Right atrium auricular region (tissue), 2 donors: ENCODE data around the gene PPP1R17. TPM values are rescaled to one million over a fixed set of nuclear protein-coding genes. Genes with fewer than 3 reads are reported as not detected.

Experiments used
- DNase-seq: peaks from one replicate; pipeline ENCODE4 v3.0.0-alpha.2; 2019; ENCODE audit warnings: low spot score
- H3K27ac ChIP-seq, 2 donors: fragments of 200-600 bp; sonication (generic); 1 replicate in 1 of 2; 2 replicates in 1 of 2; pipeline ENCODE4 v1.5.1; 2016 to 2019
- H3K27me3 ChIP-seq, 2 donors: fragments of 200-600 bp; sonication (generic); one replicate each; pipeline versions ENCODE4 v1.5.1 to v1.6.0; 2017 to 2019
- H3K36me3 ChIP-seq: fragments of 200-600 bp; sonication (generic); one replicate; pipeline ENCODE4 v1.5.1; 2016
- H3K4me1 ChIP-seq, 2 donors: fragments of 200-600 bp; sonication (generic); one replicate each; pipeline versions ENCODE4 v1.5.1 to v1.6.0; 2017 to 2019
- H3K4me3 ChIP-seq, 2 donors: fragments of 200-600 bp; sonication (generic); 1 replicate in 1 of 2; 2 replicates in 1 of 2; pipeline ENCODE4 v1.5.1; 2017 to 2019; ENCODE audit warnings: mild to moderate bottlenecking in 1 of 2, moderate library complexity in 1 of 2
- H3K9me3 ChIP-seq, 2 donors: fragments of 200-600 bp; sonication (generic); one replicate each; pipeline ENCODE4 v1.5.1; 2019
- total RNA-seq, 2 donors: library from RNA; depleted of rRNA; stranded (reverse); fragments of >200 nt; gene quantifications; one replicate each; pipeline ENCODE4 v1.1.0, GENCODE V29; 2016
- TF ChIP-seq, protein P1 (sequence below), 2 donors: fragments of 200-600 bp; sonication (generic); IDR thresholded peaks; one replicate each; pipeline ENCODE4 v1.5.1; 2019; ENCODE audit warnings: antibody characterized with exemption in 2 of 2

PPP1R17 gene
- total RNA-seq, 2 donors from 2014 or later: not detected

DNA sequence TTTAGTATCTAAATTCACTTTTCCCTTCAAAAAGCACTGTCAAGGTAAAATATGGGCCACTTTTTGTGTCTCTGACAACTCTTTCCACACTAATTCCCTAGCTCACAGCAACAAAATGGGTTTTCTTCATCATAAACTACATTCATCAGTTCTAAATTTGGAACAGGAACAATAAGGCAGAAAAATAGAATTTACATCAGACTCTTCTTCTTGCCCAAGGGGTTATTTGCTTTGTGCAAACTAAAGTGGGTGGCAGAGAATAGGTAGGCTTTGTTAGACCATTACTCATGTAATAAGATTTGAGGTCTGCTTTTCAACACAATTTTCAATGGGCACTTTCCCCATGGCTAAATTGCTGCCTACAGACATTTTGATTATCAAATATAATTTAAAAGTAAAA lies 17.6 kb upstream of the PPP1R17 start:
- H3K27ac ChIP-seq: no peak overlapping the region
- no peak overlapping the region for H3K4me3 ChIP-seq
- no peak for DNase-seq
- TF ChIP-seq, protein P1, sequence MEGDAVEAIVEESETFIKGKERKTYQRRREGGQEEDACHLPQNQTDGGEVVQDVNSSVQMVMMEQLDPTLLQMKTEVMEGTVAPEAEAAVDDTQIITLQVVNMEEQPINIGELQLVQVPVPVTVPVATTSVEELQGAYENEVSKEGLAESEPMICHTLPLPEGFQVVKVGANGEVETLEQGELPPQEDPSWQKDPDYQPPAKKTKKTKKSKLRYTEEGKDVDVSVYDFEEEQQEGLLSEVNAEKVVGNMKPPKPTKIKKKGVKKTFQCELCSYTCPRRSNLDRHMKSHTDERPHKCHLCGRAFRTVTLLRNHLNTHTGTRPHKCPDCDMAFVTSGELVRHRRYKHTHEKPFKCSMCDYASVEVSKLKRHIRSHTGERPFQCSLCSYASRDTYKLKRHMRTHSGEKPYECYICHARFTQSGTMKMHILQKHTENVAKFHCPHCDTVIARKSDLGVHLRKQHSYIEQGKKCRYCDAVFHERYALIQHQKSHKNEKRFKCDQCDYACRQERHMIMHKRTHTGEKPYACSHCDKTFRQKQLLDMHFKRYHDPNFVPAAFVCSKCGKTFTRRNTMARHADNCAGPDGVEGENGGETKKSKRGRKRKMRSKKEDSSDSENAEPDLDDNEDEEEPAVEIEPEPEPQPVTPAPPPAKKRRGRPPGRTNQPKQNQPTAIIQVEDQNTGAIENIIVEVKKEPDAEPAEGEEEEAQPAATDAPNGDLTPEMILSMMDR (IDR thresholded peaks at IDR 0.05): no peak
- H3K36me3 ChIP-seq: no peaks in the 10 kb centered on the region
- H3K9me3 ChIP-seq: peaks cover 0 to 7% of the 10 kb centered on the region in 2 donors
- H3K4me1 ChIP-seq: no peaks in the 10 kb centered on the region
- no peaks in the 10 kb centered on the region for H3K27me3 ChIP-seq

DNA sequence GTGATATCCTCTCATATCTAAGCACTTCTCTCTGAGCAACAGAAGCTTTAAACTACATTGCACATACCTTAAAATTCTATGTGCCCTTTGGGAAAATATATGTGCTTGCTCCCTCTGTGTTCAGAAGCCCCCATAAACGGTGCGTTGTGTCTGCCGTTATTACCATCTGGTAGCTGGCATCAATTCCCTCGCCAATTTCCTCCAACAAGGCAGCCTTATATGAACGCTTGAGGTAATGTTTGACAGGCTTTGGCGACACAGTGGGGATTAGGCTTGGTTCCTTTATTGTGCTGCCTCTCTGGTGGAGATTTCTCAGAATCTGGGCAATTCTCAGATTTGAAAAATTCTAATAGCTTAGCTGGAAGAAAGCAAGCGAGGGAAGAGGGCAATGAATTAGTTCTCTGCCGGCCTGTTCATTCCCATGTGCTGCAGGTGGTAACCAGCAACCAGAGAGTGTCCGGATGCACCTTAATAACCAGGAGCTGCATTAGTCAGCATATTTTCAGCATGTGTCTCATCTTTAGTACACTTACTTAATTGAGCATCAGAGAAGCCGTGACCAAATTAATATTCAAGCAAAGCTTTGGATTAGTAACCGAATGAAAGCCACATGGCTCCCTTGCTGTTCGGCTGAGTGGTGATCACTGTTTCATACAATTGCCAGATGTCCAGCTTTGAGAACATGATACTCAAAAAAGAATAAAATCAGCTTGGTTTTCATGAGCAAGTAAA lies 7.3 kb upstream of the PPP1R17 start:
- no peaks in the 10 kb centered on the region for H3K4me1 ChIP-seq
- no peak for DNase-seq
- no peaks in the 10 kb centered on the region for H3K9me3 ChIP-seq
- H3K27me3 ChIP-seq: no peaks in the 10 kb centered on the region
- no peaks in the 10 kb centered on the region for H3K36me3 ChIP-seq
- no peak overlapping the region for H3K4me3 ChIP-seq
- TF ChIP-seq, protein P1 (IDR thresholded peaks at IDR 0.05): no peak
- H3K27ac ChIP-seq: no peak overlapping the region

DNA sequence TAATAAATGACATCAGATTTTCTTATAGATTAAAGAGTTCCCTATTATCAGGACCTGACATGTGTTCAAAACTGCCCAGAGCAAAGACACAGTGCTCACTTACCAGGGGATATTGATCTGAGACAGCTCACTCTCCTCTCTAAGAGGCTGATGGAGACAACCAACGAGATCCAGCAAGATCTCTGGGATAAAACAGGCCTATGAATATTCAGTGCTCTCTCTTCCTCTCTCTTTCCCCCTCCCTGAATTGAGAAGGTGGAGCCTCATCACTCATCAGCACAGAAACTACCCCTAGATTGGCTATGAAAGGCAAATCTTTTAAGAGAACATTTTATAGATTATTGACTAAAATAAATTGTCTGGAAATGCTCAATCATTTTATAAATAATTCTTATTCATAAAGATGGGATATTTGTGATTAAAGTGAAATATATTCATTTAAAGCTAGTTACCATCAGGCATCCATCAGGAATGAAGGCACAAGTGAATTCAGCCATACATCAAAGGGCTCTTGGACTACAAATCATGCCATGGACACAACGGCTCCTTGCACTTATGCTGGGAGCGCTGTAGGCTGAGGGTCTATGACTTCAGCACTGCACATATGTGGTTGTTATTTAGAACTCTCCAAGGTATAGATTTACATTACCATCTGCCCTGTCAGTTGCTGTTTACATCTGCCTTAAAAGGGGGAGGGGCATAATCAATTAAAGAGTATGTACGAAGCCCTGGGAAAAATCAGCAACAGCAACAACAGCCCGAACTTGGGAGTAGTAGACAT lies 3.4 kb upstream of the PPP1R17 start:
- no peak for DNase-seq
- TF ChIP-seq, protein P1 (IDR thresholded peaks at IDR 0.05): no peak
- no peaks in the 10 kb centered on the region for H3K9me3 ChIP-seq
- no peaks in the 10 kb centered on the region for H3K36me3 ChIP-seq
- no peaks in the 10 kb centered on the region for H3K4me1 ChIP-seq
- H3K27me3 ChIP-seq: no peaks in the 10 kb centered on the region
- no peak overlapping the region for H3K27ac ChIP-seq
- H3K4me3 ChIP-seq: no peak overlapping the region

DNA sequence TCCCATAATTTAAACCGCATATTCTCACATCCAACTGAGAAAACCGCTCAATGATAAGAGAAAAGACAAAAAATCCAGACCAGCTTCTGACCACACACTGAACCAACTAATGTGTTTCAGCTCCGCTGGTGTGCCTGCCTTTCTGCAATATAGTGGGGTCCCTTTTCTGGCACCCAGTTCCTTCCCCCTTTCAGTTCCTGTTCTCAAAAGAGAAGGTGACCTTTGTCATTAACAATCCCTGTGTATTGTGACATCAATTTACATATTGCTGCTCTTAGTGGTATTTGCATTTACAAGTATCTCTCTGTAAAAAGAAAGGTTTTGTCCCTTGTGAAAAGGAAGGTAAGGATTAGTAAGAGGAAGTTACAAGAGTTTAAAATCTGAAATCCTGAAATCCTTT lies 1.4 kb downstream of the PPP1R17 start:
- Histone ChIP-seq H3K4me1 (no peaks in the 10 kb centered on the region), H3K27ac (no peak overlapping the region), H3K9me3 (no peaks in the 10 kb centered on the region), H3K4me3 (no peak overlapping the region), H3K27me3 (no peaks in the 10 kb centered on the region), H3K36me3 (no peaks in the 10 kb centered on the region)
- DNase-seq: no peak
- TF ChIP-seq, protein P1 (IDR thresholded peaks at IDR 0.05): no peak

DNA sequence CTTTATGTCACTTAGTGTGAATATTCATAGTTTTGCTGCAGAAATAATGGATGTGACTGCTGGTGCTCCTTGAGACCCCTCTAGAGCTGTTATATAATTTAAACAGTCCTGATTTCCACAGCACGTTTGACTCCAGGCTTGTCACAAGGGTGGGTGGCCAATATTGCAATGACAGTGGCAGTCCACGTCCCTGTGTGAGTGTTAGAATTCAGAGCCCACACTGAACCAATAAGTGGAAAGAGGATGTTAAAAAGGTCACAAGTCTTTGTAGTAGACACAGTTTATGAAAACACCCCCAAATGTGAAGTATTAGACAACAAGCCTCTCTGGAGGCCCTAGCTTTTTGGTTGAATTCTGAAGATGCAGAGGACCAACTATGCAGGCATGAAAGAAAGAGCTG lies 2.0 kb downstream of the PPP1R17 start:
- Histone ChIP-seq H3K4me1 (no peaks in the 10 kb centered on the region), H3K27ac (no peak overlapping the region), H3K36me3 (no peaks in the 10 kb centered on the region), H3K27me3 (no peaks in the 10 kb centered on the region), H3K4me3 (no peak overlapping the region), H3K9me3 (no peaks in the 10 kb centered on the region)
- TF ChIP-seq, protein P1 (IDR thresholded peaks at IDR 0.05): no peak
- DNase-seq: no peak
